Stimulated activated CD4-positive, alpha-beta T cell treated with anti-CD3 and anti-CD28 coated beads, Interleukin-12 subunit alpha, Interleukin-12 subunit beta, amount 100 ng/mL, for 24 hours (primary cell): Measurements from ENCODE around the gene ESF1.
"Not testable (repeated sequence)": the region's sequence is repeated elsewhere in the genome, so short reads cannot be mapped to it uniquely, and the experiment has no call there.

Source experiments
- DNase-seq, 2 experiments: peaks; one replicate each; pipeline ENCODE4 v3.0.0-alpha.2; 2020; ENCODE audit warnings: low read depth in 2 of 2

Gene ESF1

GRCh38 chr20:13790708-13791107, 6.0 kb upstream of the ESF1 start:
- no peak for DNase-seq

DNA sequence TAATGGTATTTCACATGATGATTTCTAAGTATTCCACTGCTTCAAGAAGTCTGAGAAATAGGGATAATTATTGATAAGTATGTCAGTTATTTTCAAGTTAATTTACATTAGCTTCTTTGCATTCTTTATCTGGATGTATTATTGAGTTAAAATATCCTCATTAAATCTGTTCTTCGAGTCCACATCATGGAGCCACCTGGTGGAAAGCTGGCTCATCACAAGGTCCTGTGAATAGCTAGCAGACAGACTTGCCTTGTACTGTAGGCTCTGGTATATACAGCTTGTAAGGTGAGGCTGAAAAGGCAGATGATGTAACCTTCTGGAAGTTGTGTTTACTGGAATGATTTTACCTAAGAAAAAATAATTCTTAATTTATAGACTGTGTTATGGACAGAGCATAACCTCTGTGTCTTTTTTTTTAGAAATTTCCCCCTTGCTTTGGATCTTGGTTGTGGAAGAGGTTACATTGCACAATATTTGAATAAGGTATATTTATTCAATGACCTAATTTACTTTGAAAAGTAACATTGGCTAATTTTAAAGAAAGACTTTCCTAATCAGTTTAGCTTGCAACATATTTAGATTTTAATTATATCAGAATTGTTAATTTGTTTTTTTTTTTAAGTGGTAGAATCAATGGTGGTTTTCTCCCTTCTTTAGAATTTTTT, 3.6 kb upstream of the ESF1 start:
- peak in 1 of 2 experiments; percentile 17 for DNase-seq

DNA sequence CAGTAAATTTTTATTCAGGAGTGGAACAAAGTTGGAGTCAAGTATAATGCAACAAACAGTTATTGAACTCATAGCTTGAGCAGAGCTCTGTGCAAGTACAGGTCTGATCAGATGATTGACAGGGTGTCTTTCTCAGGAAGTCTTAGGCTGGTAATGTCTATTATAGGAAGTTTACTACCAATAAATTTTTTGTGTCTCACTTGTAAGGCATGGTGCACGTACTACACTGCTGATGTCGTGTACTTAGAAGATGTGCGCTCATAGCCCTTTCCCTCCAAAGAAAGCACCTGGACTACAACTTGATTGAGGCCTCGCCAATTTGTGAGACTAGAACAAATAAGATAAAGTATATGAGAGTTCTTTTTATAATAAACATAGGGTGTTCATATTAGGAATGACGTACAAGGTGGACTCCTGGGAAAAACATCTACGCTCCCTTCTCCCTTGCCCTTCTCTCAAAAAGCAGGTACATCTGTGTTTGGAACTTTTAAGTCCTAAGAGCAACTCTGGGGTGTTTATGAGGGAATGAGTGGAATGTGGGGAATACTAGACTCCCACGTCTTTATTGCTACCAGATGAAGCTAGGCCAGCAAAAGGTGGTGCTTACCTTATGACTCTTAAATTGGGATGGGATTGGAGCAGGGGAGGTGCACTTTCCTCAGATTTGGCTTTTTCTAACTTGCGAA, 1.6 kb upstream of the ESF1 start:
- DNase-seq: no peak

GRCh38 chr20:13784271-13784892, 337 bp downstream of the ESF1 start:
- DNase-seq: no peak

GRCh38 chr20:13783528-13783927, 1.2 kb downstream of the ESF1 start:
- no peak for DNase-seq

- DNase-seq: no peak
These were observed 5.9 kb downstream of the ESF1 start for GRCh38 chr20:13778827-13779226.

- no peak for DNase-seq
These were observed 7.5 kb downstream of the ESF1 start for GRCh38 chr20:13777171-13777601.

- no peak for DNase-seq
These were observed 8.9 kb downstream of the ESF1 start for GRCh38 chr20:13775867-13776266.

DNA sequence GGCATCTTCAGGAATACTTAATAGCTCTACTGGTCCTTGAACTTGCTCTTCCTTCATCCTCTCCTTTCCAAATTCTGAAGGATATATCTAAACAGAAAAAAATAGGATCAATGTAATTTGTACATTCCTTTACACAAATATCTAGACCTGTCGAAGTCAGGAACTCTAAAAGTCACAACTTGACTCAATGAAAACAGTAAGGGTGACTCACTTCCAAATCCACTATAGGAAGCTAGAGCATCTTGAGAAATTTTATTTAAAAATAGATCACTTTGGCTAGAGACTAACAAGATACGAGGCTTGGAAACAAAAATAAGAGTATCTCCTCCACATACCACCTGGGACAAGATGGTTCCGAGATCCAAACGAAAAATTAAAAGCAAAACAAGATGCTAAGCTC, 12.2 kb downstream of the ESF1 start:
- DNase-seq: no peak

DNA sequence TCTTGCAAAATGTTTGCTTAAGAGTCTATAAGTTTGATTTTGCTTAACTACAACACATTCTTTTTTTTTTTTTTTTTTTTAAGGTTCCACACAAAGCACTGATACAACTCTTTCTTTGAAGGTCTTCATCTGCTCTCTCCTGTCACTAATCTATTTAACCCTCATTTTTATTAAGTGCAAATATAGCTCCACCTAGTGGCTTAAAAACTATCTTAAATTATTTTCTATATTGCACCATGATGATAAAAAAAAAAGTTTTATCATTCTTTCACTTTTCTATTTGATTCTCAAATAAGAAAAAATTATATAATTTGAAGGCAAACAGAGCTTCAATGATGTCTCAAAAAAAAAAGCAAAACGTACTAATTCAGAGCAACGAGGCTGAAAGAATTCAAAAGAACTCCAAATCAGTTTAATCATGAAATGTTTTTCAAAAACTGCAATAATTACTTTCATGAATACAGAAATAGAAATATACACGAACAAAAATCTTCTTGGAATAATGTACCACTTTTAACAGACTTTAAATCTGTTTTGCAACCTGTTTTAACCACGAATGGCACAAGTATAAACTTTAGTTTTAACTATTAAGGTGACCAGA, 12.8 kb downstream of the ESF1 start:
- no peak for DNase-seq

GRCh38 chr20:13770141-13770540, 14.6 kb downstream of the ESF1 start:
- DNase-seq: no peak

GRCh38 chr20:13765868-13766416, 18.8 kb downstream of the ESF1 start:
- DNase-seq: no peak

- DNase-seq: no peak
These were observed 19.4 kb downstream of the ESF1 start for GRCh38 chr20:13765299-13765698.

- not testable (repeated sequence) for DNase-seq
These were observed 24.2 kb downstream of the ESF1 start for GRCh38 chr20:13760451-13760946.

- DNase-seq: no peak
These were observed 25.8 kb downstream of the ESF1 start for GRCh38 chr20:13758884-13759283.

GRCh38 chr20:13756551-13756950, 28.2 kb downstream of the ESF1 start:
- no peak for DNase-seq

DNA sequence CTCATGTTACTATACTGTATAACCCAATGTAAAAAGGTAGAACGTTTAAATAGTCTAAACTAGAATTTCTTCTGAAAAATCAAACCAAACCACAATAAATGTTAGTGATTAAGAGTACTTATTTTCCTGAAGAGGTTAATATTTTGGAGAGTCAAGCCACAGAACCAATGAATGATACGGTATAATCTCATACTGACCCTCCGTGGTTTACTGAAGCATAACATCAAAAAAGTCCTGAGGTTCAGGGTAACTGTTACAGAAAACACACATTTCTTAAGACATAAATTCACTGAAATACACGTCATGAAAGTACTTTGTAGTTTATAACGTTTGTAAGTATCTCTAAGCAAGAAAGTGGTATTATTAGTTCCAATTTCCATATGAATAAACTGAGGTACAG, 28.9 kb downstream of the ESF1 start:
- DNase-seq: no peak

DNA sequence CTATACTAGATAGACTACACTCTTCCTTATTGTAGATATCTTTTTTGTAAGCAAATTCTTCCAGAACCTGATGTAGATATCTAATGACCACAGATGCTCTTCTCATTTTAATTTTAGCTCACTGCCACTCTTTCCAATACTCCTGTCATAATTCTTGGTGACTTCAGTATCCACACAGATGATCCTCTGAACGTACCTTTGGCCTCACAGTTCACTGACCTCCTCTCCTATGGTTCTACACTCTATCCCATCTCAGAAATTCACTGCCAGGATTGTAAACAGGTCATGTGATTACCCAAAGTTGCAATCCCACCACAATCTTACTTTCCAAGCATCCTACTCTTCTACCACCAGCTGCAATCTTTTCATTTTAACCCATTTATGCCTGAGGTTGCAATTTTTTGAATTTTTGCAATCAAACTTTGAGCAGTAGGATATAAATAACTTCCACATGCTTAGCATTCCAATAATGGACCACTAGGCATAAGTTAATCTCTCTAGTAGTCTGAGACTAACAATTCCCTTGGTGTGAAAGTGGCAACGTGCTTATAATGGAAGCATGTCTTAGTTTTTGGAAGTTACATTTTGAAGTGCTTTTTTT, 31.2 kb downstream of the ESF1 start:
- no peak for DNase-seq

- DNase-seq: no peak
These were observed 34.9 kb downstream of the ESF1 start for GRCh38 chr20:13749811-13750210.

DNA sequence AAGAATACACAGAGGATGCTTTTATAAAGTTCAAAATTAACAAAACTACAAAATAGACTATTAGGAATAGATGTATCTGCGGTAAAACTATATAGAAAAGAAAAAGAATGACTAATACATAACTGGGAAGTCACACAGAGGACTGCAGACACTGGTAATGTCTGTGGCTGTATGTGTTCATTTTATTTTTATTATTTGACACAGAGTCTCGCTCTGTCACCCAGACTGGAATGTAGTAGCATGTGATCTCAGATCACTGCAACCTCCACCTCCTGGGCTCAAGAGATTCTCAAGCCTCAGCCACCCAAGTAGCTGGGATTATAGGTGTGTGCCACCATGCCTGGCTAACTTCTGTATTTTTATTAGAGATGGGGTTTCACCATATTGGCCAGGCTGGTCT, 38.9 kb downstream of the ESF1 start:
- DNase-seq: no peak

DNA sequence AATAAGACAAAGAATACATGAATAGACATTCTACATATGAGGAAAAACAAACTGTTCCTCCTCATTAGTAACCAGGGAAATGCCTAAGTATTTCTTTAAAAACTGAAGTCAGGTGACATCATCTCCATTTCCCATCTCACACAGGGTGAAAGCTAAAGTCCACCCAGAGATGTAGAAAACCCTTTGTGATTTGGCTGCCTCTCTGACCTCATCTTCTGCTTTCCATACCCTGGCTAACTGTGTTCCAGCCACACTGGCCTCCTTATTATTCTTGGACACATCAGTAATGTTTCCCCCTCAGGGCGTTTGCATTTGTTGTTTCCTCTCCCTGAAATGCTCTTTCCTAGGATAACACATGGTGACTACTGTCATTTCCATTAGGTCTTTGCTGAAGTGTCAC, 40.4 kb downstream of the ESF1 start:
- DNase-seq: no peak

GRCh38 chr20:13741879-13742278, 42.8 kb downstream of the ESF1 start:
- DNase-seq: no peak
